GM12878 (cell line): ENCODE measurements around the gene PCDHA7.
"Not testable (repeated sequence)": the region's sequence is repeated elsewhere in the genome, so short reads cannot be mapped to it uniquely, and the experiment has no call there.

Experiments used
- ATF3 ChIP-seq: IDR thresholded peaks from 2 replicates; pipeline ENCODE4 v1.6.1; 2011; ENCODE audit warnings: low read depth, mild to moderate bottlenecking, low read length, moderate library complexity, borderline replicate concordance; ENCODE audit errors: extremely low read depth
- BHLHE40 ChIP-seq, 2 experiments: fragments of 450-650 bp in 1 of 2; IDR thresholded peaks; 2 replicates each; pipeline ENCODE4 v1.6.1; 2011 to 2017; ENCODE audit warnings: low read depth in 2 of 2, borderline replicate concordance in 1 of 2, improper control_type of control experiment in 1 of 2, low read length in 1 of 2, mild to moderate bottlenecking in 1 of 2
- CTCF ChIP-seq, 3 experiments: IDR thresholded peaks in 2 of 3; conservative IDR thresholded peaks in 1 of 3; 2 replicates each; pipeline ENCODE4 v1.5.1; 2011; ENCODE audit warnings: low read depth in 3 of 3, low read length in 3 of 3, mild to moderate bottlenecking in 3 of 3, control low read depth in 2 of 3, moderate library complexity in 2 of 3, inconsistent platforms in 1 of 3, mixed read lengths in 1 of 3; ENCODE audit not compliant: control insufficient read depth in 2 of 3, insufficient read depth in 1 of 3; ENCODE audit errors: extremely low read depth in 1 of 3
- MAX ChIP-seq: IDR thresholded peaks from 2 replicates; pipeline ENCODE4 v1.6.1; 2012; ENCODE audit warnings: low read depth, low read length, improper control_type of control experiment
- POLR2AphosphoS2 ChIP-seq: IDR thresholded peaks from 2 replicates; pipeline ENCODE4 v1.6.1; 2011; ENCODE audit warnings: low read depth, mild to moderate bottlenecking, low read length, improper control_type of control experiment, moderate library complexity
- RAD21 ChIP-seq: IDR thresholded peaks from 2 replicates; pipeline ENCODE4 v1.6.1; 2011; ENCODE audit warnings: mild to moderate bottlenecking, low read depth, low read length, moderate library complexity; ENCODE audit not compliant: insufficient read depth
- REST ChIP-seq: IDR thresholded peaks from 2 replicates; pipeline ENCODE4 v1.6.1; 2012; ENCODE audit warnings: mild to moderate bottlenecking, low read depth, low read length
- USF1 ChIP-seq: IDR thresholded peaks from 2 replicates; pipeline ENCODE4 v1.6.1; 2011; ENCODE audit warnings: borderline replicate concordance, low read depth, mild to moderate bottlenecking, moderate library complexity, mixed read lengths, low read length; ENCODE audit not compliant: insufficient read depth; ENCODE audit errors: extremely low read length
- USF2 ChIP-seq: IDR thresholded peaks from 2 replicates; pipeline ENCODE4 v1.6.1; 2011; ENCODE audit warnings: low read depth, low read length, improper control_type of control experiment, borderline replicate concordance
- ZBTB40 ChIP-seq: fragments of 450-650 bp; IDR thresholded peaks from 2 replicates; pipeline ENCODE4 v1.6.1; 2016; ENCODE audit warnings: mild to moderate bottlenecking, moderate library complexity, borderline replicate concordance

- not testable (repeated sequence) for TF ChIP-seq USF1; BHLHE40 (IDR thresholded peaks at IDR 0.05; ENCODE audit: borderline replicate concordance in 1 of 2, low read depth in 2 of 2, low read length in 1 of 2); CTCF (IDR thresholded peaks at IDR 0.05 in 2 of 3, conservative IDR thresholded peaks at IDR 0.05 in 1 of 3; ENCODE audit: control insufficient read depth in 2 of 3, extremely low read depth in 1 of 3, insufficient read depth in 1 of 3, low read depth in 3 of 3, low read length in 3 of 3); MAX; REST; ZBTB40; USF2; POLR2AphosphoS2; ATF3; RAD21
These were observed 455 bp downstream of the PCDHA7 start for GRCh38 chr5:140834439-140835008.
